GM23338 (cell line): ENCODE measurements around the gene CDKAL1. TPM values are rescaled to one million over a fixed set of nuclear protein-coding genes. Genes with fewer than 3 reads are reported as not detected.

ENCODE experiments used
- ATAC-seq: fragments of 200-7000 bp; cut with Tn5 transposase; 3 replicates; pipeline ENCODE4 v1.9.1; 2020
- DNase-seq: peaks from one replicate; pipeline ENCODE4 v3.0.0-alpha.2; 2015; ENCODE audit warnings: low spot score
- H2AFZ ChIP-seq: fragments of 200-600 bp; sonication (generic); 2 replicates; pipeline ENCODE4 v1.8.0; 2016; ENCODE audit warnings: antibody characterized with exemption, mild to moderate bottlenecking, moderate library complexity
- H3F3A ChIP-seq: fragments of 200-600 bp; sonication (generic); replicated peaks from 2 replicates; pipeline ENCODE4 v1.8.0; 2017; ENCODE audit warnings: antibody characterized with exemption, mixed run types, low read depth
- H3K27ac ChIP-seq: fragments of 200-600 bp; sonication (generic); 2 replicates; pipeline ENCODE4 v1.6.1; 2016; ENCODE audit warnings: low read depth
- H3K27me3 ChIP-seq: fragments of 200-600 bp; sonication (generic); 2 replicates; pipeline ENCODE4 v1.8.0; 2016; ENCODE audit warnings: mild to moderate bottlenecking, mixed run types, moderate library complexity; ENCODE audit not compliant: insufficient read depth
- H3K36me3 ChIP-seq: fragments of 200-600 bp; sonication (generic); 2 replicates; pipeline ENCODE4 v1.8.0; 2016; ENCODE audit warnings: mild to moderate bottlenecking; ENCODE audit not compliant: insufficient read depth
- H3K4me1 ChIP-seq: fragments of 200-600 bp; sonication (generic); 2 replicates; pipeline ENCODE4 v1.8.0; 2016; ENCODE audit warnings: mild to moderate bottlenecking, moderate library complexity; ENCODE audit not compliant: insufficient read depth
- H3K4me2 ChIP-seq: fragments of 200-600 bp; sonication (generic); 2 replicates; pipeline ENCODE4 v1.7.1; 2017; ENCODE audit warnings: mixed run types
- H3K4me3 ChIP-seq: fragments of 200-600 bp; sonication (generic); 2 replicates; pipeline ENCODE4 v1.6.1; 2016; ENCODE audit warnings: mixed run types
- H3K79me2 ChIP-seq: fragments of 200-600 bp; sonication (generic); replicated peaks from 2 replicates; pipeline ENCODE4 v1.8.0; 2017; ENCODE audit warnings: mild to moderate bottlenecking; ENCODE audit not compliant: insufficient read depth
- H3K9me2 ChIP-seq: fragments of 200-600 bp; sonication (generic); 2 replicates; pipeline ENCODE4 v1.8.0; 2017; ENCODE audit not compliant: insufficient read depth
- H4K20me1 ChIP-seq: fragments of 200-600 bp; sonication (generic); replicated peaks from 2 replicates; pipeline ENCODE4 v1.8.0; 2017; ENCODE audit warnings: mild to moderate bottlenecking; ENCODE audit not compliant: insufficient read depth
- H3K27ac Mint-ChIP-seq: 2 replicates; pipeline ENCODE4 v1.8.0; 2020; ENCODE audit warnings: inconsistent platforms, mild to moderate bottlenecking, moderate library complexity, mixed read lengths
- H3K27me3 Mint-ChIP-seq: 3 replicates; pipeline ENCODE4 v1.8.0; 2022; ENCODE audit warnings: low read depth, mild to moderate bottlenecking, moderate library complexity, mixed read lengths, inconsistent platforms; ENCODE audit not compliant: insufficient read depth, poor library complexity
- H3K36me3 Mint-ChIP-seq: 3 replicates; pipeline ENCODE4 v1.8.0; 2021; ENCODE audit warnings: low read depth, mild to moderate bottlenecking, inconsistent platforms, moderate library complexity, mixed read lengths
- H3K4me1 Mint-ChIP-seq: 3 replicates; pipeline ENCODE4 v1.8.0; 2020; ENCODE audit warnings: mild to moderate bottlenecking, inconsistent platforms, mixed read lengths
- H3K4me3 Mint-ChIP-seq: 3 replicates; pipeline ENCODE4 v1.8.0; 2021; ENCODE audit warnings: moderate library complexity, mild to moderate bottlenecking, inconsistent platforms, mixed read lengths
- H3K9me3 Mint-ChIP-seq: 3 replicates; pipeline ENCODE4 v1.8.0; 2020; ENCODE audit warnings: moderate library complexity, mild to moderate bottlenecking, inconsistent platforms, mixed read lengths
- CREB1 ChIP-seq: fragments of 250-450 bp; sonication (Bioruptor Pico); IDR thresholded peaks from 2 replicates; pipeline ENCODE4 v1.5.0; 2020; ENCODE audit warnings: low read depth, mild to moderate bottlenecking, moderate library complexity
- CTCF ChIP-seq, 2 experiments: fragments of 200-600 bp in 1 of 2; sonication (generic) in 1 of 2; conservative IDR thresholded peaks; 2 replicates each; pipeline versions ENCODE4 v1.5.1 to v1.6.1; 2016 to 2017; ENCODE audit warnings: antibody characterized with exemption in 2 of 2, low read depth in 2 of 2, mild to moderate bottlenecking in 2 of 2, moderate library complexity in 1 of 2
- EZH2 ChIP-seq: fragments of 200-600 bp; sonication (generic); IDR thresholded peaks from one replicate; pipeline ENCODE4 v1.8.0; 2017; ENCODE audit warnings: antibody characterized with exemption, mild to moderate bottlenecking, low read depth; ENCODE audit not compliant: unreplicated experiment
- EZH2phosphoT487 ChIP-seq: fragments of 200-600 bp; sonication (generic); IDR thresholded peaks from one replicate; pipeline ENCODE4 v1.8.1; 2018; ENCODE audit warnings: antibody characterized with exemption; ENCODE audit not compliant: unreplicated experiment
- JUNB ChIP-seq: IDR thresholded peaks from one replicate; pipeline ENCODE4 v1.6.1; 2016; ENCODE audit warnings: antibody characterized with exemption; ENCODE audit not compliant: unreplicated experiment
- NANOG ChIP-seq: IDR thresholded peaks from 2 replicates; pipeline ENCODE4 v1.6.1; 2016; ENCODE audit warnings: antibody characterized with exemption, borderline replicate concordance
- POLR2AphosphoS5 ChIP-seq: IDR thresholded peaks from 2 replicates; pipeline ENCODE4 v1.6.1; 2016; ENCODE audit warnings: antibody characterized with exemption, low read depth
- STAT1 ChIP-seq: IDR thresholded peaks from one replicate; pipeline ENCODE4 v1.6.1; 2016; ENCODE audit warnings: antibody characterized with exemption; ENCODE audit not compliant: unreplicated experiment
- ZNF114 ChIP-seq: fragments of 250-450 bp; sonication (Bioruptor Pico); IDR thresholded peaks from 2 replicates; pipeline ENCODE4 v1.5.0; 2020; ENCODE audit warnings: mild to moderate bottlenecking, moderate library complexity
- ZNF331 ChIP-seq: fragments of 250-450 bp; sonication (Bioruptor Pico); IDR thresholded peaks from 2 replicates; pipeline ENCODE4 v1.5.0; 2020; ENCODE audit warnings: low read depth, mild to moderate bottlenecking, moderate library complexity
- polyA plus RNA-seq: library from polyadenylated mRNA; unstranded; fragments of >200 nt; fragmentation: Nextera tagmentation; extraction: Ambion mirVana; gene quantifications from 2 replicates; pipeline ENCODE4 v1.2.1, GENCODE V29; 2016
- total RNA-seq: library from RNA; depleted of rRNA; stranded (reverse); fragments of >200 nt; shearing (Covaris generic); gene quantifications from 2 replicates; pipeline ENCODE4 v1.2.3, GENCODE V29; 2014
- TF ChIP-seq, protein P1 (sequence below): fragments of 250-450 bp; sonication (Bioruptor Pico); IDR thresholded peaks from 2 replicates; pipeline ENCODE4 v1.5.0; 2020; ENCODE audit warnings: mild to moderate bottlenecking, moderate library complexity
- TF ChIP-seq, protein P2 (sequence below): IDR thresholded peaks from 2 replicates; pipeline ENCODE4 v1.6.1; 2016; ENCODE audit warnings: antibody characterized with exemption
- TF ChIP-seq, protein P3 (sequence below): IDR thresholded peaks from one replicate; pipeline ENCODE4 v1.6.1; 2018; ENCODE audit warnings: antibody characterized with exemption; ENCODE audit not compliant: unreplicated experiment

Gene CDKAL1
- total and polyA plus RNA-seq, 2 experiments from 2014 or later: 17.8 to 35.0 TPM

- TF ChIP-seq STAT1: no peak
- TF ChIP-seq ZNF331: no peak
Observed at GRCh38 chr6:21049572-21049971, 515.3 kb downstream of the CDKAL1 start (continued).

DNA sequence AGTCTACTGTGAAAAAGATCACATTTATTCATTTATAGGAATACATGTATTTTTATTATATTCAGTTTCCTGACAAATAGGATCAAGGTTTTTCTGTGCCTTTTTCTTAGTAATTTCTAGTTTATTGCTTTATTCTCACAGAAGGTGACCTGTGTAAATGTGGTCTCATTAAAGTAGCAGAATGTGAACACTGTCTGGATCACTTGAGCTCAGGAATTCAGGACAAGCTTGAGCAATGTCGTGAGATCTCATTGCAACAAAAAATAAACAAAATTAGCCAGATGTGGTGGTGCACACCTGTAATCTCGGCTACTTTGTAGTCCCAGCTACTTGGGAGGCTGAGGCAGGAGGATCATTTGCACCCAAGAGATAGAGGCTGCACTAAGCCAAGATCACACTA, 516.7 kb downstream of the CDKAL1 start:
- Histone ChIP-seq H3K4me1 (no peaks in the 10 kb centered on the region), H3F3A (no peaks in the 10 kb centered on the region), H4K20me1 (no peaks in the 10 kb centered on the region), H3K36me3 (no peaks in the 10 kb centered on the region), H3K79me2 (no peaks in the 10 kb centered on the region), H3K4me3 (no peak overlapping the region), H2AFZ (no peak overlapping the region), H3K27me3 (no peaks in the 10 kb centered on the region), H3K27ac (no peak overlapping the region), H3K4me2 (no peak overlapping the region), H3K9me2 (no peaks in the 10 kb centered on the region)
- H3K27ac Mint-ChIP-seq: no peak overlapping the region
- no peak for TF ChIP-seq STAT1
- TF ChIP-seq POLR2AphosphoS5: no peak
- no peak for TF ChIP-seq ZNF114 (CRISPR knock-in tag)
- no peak for TF ChIP-seq ZNF331
- TF ChIP-seq, protein P1, sequence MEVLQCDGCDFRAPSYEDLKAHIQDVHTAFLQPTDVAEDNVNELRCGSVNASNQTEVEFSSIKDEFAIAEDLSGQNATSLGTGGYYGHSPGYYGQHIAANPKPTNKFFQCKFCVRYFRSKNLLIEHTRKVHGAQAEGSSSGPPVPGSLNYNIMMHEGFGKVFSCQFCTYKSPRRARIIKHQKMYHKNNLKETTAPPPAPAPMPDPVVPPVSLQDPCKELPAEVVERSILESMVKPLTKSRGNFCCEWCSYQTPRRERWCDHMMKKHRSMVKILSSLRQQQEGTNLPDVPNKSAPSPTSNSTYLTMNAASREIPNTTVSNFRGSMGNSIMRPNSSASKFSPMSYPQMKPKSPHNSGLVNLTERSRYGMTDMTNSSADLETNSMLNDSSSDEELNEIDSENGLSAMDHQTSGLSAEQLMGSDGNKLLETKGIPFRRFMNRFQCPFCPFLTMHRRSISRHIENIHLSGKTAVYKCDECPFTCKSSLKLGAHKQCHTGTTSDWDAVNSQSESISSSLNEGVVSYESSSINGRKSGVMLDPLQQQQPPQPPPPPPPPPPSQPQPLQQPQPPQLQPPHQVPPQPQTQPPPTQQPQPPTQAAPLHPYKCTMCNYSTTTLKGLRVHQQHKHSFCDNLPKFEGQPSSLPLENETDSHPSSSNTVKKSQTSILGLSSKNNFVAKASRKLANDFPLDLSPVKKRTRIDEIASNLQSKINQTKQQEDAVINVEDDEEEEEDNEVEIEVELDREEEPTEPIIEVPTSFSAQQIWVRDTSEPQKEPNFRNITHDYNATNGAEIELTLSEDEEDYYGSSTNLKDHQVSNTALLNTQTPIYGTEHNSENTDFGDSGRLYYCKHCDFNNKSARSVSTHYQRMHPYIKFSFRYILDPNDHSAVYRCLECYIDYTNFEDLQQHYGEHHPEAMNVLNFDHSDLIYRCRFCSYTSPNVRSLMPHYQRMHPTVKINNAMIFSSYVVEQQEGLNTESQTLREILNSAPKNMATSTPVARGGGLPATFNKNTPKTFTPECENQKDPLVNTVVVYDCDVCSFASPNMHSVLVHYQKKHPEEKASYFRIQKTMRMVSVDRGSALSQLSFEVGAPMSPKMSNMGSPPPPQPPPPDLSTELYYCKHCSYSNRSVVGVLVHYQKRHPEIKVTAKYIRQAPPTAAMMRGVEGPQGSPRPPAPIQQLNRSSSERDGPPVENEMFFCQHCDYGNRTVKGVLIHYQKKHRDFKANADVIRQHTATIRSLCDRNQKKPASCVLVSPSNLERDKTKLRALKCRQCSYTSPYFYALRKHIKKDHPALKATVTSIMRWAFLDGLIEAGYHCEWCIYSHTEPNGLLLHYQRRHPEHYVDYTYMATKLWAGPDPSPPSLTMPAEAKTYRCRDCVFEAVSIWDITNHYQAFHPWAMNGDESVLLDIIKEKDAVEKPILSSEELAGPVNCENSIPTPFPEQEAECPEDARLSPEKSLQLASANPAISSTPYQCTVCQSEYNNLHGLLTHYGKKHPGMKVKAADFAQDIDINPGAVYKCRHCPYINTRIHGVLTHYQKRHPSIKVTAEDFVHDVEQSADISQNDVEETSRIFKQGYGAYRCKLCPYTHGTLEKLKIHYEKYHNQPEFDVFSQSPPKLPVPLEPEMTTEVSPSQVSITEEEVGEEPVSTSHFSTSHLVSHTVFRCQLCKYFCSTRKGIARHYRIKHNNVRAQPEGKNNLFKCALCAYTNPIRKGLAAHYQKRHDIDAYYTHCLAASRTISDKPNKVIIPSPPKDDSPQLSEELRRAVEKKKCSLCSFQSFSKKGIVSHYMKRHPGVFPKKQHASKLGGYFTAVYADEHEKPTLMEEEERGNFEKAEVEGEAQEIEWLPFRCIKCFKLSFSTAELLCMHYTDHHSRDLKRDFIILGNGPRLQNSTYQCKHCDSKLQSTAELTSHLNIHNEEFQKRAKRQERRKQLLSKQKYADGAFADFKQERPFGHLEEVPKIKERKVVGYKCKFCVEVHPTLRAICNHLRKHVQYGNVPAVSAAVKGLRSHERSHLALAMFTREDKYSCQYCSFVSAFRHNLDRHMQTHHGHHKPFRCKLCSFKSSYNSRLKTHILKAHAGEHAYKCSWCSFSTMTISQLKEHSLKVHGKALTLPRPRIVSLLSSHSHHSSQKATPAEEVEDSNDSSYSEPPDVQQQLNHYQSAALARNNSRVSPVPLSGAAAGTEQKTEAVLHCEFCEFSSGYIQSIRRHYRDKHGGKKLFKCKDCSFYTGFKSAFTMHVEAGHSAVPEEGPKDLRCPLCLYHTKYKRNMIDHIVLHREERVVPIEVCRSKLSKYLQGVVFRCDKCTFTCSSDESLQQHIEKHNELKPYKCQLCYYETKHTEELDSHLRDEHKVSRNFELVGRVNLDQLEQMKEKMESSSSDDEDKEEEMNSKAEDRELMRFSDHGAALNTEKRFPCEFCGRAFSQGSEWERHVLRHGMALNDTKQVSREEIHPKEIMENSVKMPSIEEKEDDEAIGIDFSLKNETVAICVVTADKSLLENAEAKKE (CRISPR knock-in tag): no peak
- TF ChIP-seq, protein P2, sequence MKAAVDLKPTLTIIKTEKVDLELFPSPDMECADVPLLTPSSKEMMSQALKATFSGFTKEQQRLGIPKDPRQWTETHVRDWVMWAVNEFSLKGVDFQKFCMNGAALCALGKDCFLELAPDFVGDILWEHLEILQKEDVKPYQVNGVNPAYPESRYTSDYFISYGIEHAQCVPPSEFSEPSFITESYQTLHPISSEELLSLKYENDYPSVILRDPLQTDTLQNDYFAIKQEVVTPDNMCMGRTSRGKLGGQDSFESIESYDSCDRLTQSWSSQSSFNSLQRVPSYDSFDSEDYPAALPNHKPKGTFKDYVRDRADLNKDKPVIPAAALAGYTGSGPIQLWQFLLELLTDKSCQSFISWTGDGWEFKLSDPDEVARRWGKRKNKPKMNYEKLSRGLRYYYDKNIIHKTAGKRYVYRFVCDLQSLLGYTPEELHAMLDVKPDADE: no peak
- TF ChIP-seq EZH2: no peak
- no peak for TF ChIP-seq EZH2phosphoT487
- TF ChIP-seq NANOG: no peak
- TF ChIP-seq CTCF (conservative IDR thresholded peaks at IDR 0.05; ENCODE audit: low read depth in 2 of 2): no peak
- TF ChIP-seq CREB1 (CRISPR knock-in tag): no peak
- no peak for TF ChIP-seq JUNB
- TF ChIP-seq, protein P3, sequence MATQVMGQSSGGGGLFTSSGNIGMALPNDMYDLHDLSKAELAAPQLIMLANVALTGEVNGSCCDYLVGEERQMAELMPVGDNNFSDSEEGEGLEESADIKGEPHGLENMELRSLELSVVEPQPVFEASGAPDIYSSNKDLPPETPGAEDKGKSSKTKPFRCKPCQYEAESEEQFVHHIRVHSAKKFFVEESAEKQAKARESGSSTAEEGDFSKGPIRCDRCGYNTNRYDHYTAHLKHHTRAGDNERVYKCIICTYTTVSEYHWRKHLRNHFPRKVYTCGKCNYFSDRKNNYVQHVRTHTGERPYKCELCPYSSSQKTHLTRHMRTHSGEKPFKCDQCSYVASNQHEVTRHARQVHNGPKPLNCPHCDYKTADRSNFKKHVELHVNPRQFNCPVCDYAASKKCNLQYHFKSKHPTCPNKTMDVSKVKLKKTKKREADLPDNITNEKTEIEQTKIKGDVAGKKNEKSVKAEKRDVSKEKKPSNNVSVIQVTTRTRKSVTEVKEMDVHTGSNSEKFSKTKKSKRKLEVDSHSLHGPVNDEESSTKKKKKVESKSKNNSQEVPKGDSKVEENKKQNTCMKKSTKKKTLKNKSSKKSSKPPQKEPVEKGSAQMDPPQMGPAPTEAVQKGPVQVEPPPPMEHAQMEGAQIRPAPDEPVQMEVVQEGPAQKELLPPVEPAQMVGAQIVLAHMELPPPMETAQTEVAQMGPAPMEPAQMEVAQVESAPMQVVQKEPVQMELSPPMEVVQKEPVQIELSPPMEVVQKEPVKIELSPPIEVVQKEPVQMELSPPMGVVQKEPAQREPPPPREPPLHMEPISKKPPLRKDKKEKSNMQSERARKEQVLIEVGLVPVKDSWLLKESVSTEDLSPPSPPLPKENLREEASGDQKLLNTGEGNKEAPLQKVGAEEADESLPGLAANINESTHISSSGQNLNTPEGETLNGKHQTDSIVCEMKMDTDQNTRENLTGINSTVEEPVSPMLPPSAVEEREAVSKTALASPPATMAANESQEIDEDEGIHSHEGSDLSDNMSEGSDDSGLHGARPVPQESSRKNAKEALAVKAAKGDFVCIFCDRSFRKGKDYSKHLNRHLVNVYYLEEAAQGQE: no peak
- no peak overlapping the region for H3K4me3 Mint-ChIP-seq
- peaks cover 2% of the 10 kb centered on the region for H3K27me3 Mint-ChIP-seq
- 0 out of 3 replicates have a peak, but pooled peaks cover 3% of the 10 kb centered on the region for H3K36me3 Mint-ChIP-seq
- ATAC-seq: no peak
- DNase-seq: no peak
- H3K9me3 Mint-ChIP-seq: peaks cover 2% of the 10 kb centered on the region; the same call in 1 of the 3 replicates
- no peaks in the 10 kb centered on the region; the same call in 2 of the 3 replicates for H3K4me1 Mint-ChIP-seq
